ENCODE measurements around the gene TANGO2.

TANGO2 gene

GRCh38 chr22:20116376-20116950 lies 95.6 kb downstream of the TANGO2 start:
- H3K27ac ChIP-seq (ENCODE audit: low read depth, low read length), result peak overlapping the region; percentile 91
- peak overlapping the region; percentile 99 for H3K9ac ChIP-seq (ENCODE audit: low read length)
- H3K36me3 ChIP-seq (ENCODE audit: control insufficient read depth, insufficient read depth, low read length), result peaks cover 76% of the 10 kb centered on the region
- H3K4me3 ChIP-seq (ENCODE audit: low read depth, low read length), result peak overlapping the region; percentile 100
- H3K4me1 ChIP-seq (ENCODE audit: control insufficient read depth, insufficient read depth, low read length), result peaks cover 8% of the 10 kb centered on the region
- no peaks in the 10 kb centered on the region for H3K27me3 ChIP-seq (ENCODE audit: control insufficient read depth, insufficient read depth, low read length)
- no peaks in the 10 kb centered on the region for H3K9me3 ChIP-seq (ENCODE audit: control insufficient read depth, insufficient read depth, low read depth, low read length)

Measured in HUES6 (cell line).